Ectodermal cell (in vitro differentiated cells): ENCODE data around the gene RGS7.
"Not testable (repeated sequence)": the region's sequence is repeated elsewhere in the genome, so short reads cannot be mapped to it uniquely, and the experiment has no call there.

Source experiments
- H3K27ac ChIP-seq: 2 replicates; pipeline ENCODE4 v1.7.0; 2013; ENCODE audit warnings: mild to moderate bottlenecking, low read depth, low read length; ENCODE audit not compliant: insufficient read depth, poor library complexity, severe bottlenecking
- H3K27me3 ChIP-seq: 2 replicates; pipeline ENCODE4 v1.7.0; 2013; ENCODE audit warnings: mild to moderate bottlenecking, low read length; ENCODE audit not compliant: insufficient read depth, control insufficient read depth, poor library complexity, severe bottlenecking
- H3K36me3 ChIP-seq: one replicate; pipeline ENCODE4 v1.7.0; 2013; ENCODE audit warnings: low read length; ENCODE audit not compliant: control insufficient read depth, insufficient read depth
- H3K4me1 ChIP-seq: one replicate; pipeline ENCODE4 v1.7.0; 2013; ENCODE audit warnings: low read length; ENCODE audit not compliant: control insufficient read depth, insufficient read depth
- H3K4me3 ChIP-seq: 2 replicates; pipeline ENCODE4 v1.7.0; 2013; ENCODE audit warnings: low read depth, low read length, control low read depth; ENCODE audit not compliant: insufficient read depth
- H3K9me3 ChIP-seq: 2 replicates; pipeline ENCODE4 v1.7.0; 2013; ENCODE audit warnings: mild to moderate bottlenecking, low read length, moderate library complexity; ENCODE audit not compliant: control insufficient read depth
- WGBS, 2 experiments: methylation state at CpG; one replicate each; pipeline ENCODE4 v1.1.7; 2013; ENCODE audit warnings: missing lambda C conversion rate in 2 of 2; 5-methylcytosine and 5-hydroxymethylcytosine counted together

The RGS7 gene

GRCh38 chr1:240768979-240769378 is 588.0 kb downstream of the RGS7 start:
- Histone ChIP-seq H3K4me1 (no peaks in the 10 kb centered on the region), H3K27me3 (no peaks in the 10 kb centered on the region), H3K4me3 (no peak overlapping the region), H3K9me3 (no peaks in the 10 kb centered on the region), H3K36me3 (no peaks in the 10 kb centered on the region), H3K27ac (no peak overlapping the region)
- WGBS, 2 experiments, result 82 to 91% methylated on average over 4 of the region's 4 CpGs

GRCh38 chr1:240766831-240767230 is 590.2 kb downstream of the RGS7 start:
- H3K27ac ChIP-seq, result no peak overlapping the region
- H3K4me3 ChIP-seq, result no peak overlapping the region
- H3K9me3 ChIP-seq, result no peaks in the 10 kb centered on the region
- no peaks in the 10 kb centered on the region for H3K27me3 ChIP-seq
- H3K36me3 ChIP-seq, result no peaks in the 10 kb centered on the region
- H3K4me1 ChIP-seq, result no peaks in the 10 kb centered on the region

- Histone ChIP-seq H3K4me3 (no peak overlapping the region), H3K9me3 (no peaks in the 10 kb centered on the region), H3K36me3 (no peaks in the 10 kb centered on the region), H3K27me3 (no peaks in the 10 kb centered on the region), H3K27ac (no peak overlapping the region), H3K4me1 (no peaks in the 10 kb centered on the region)
- 76 to 86% methylated on average over 5 of the region's 5 CpGs for WGBS, 2 experiments
These were observed 591.2 kb downstream of the RGS7 start for GRCh38 chr1:240765732-240766363.

GRCh38 chr1:240763771-240764170 is 593.2 kb downstream of the RGS7 start:
- WGBS, 2 experiments, result 97% methylated on average over 7 to 12 of the region's 12 CpGs
- H3K4me1 ChIP-seq, result no peaks in the 10 kb centered on the region
- H3K4me3 ChIP-seq, result no peak overlapping the region
- no peaks in the 10 kb centered on the region for H3K27me3 ChIP-seq
- no peaks in the 10 kb centered on the region for H3K36me3 ChIP-seq
- H3K27ac ChIP-seq, result no peak overlapping the region
- no peaks in the 10 kb centered on the region for H3K9me3 ChIP-seq

GRCh38 chr1:240763095-240763494 is 593.9 kb downstream of the RGS7 start:
- H3K27ac ChIP-seq, H3K9me3 ChIP-seq, H3K4me3 ChIP-seq, H3K4me1 ChIP-seq, H3K27me3 ChIP-seq, H3K36me3 ChIP-seq: not testable (repeated sequence)
- 93% methylated on average over 7 of the region's 7 CpGs for WGBS, 2 experiments

GRCh38 chr1:240762471-240762987 is 594.5 kb downstream of the RGS7 start:
- not testable (repeated sequence) for H3K4me3 ChIP-seq

GRCh38 chr1:240758777-240759176 is 598.2 kb downstream of the RGS7 start:
- not testable (repeated sequence) for H3K27me3 ChIP-seq, H3K4me1 ChIP-seq, H3K27ac ChIP-seq, H3K4me3 ChIP-seq, H3K9me3 ChIP-seq, H3K36me3 ChIP-seq
- 91 to 93% methylated on average over 6 of the region's 6 CpGs for WGBS, 2 experiments

More at GRCh38 chr1:240762471-240762987, 594.5 kb downstream of the RGS7 start:
- H3K27ac ChIP-seq, H3K36me3 ChIP-seq, H3K4me1 ChIP-seq, H3K27me3 ChIP-seq, H3K9me3 ChIP-seq: not testable (repeated sequence)
- 96 to 97% methylated on average over 40 to 42 of the region's 42 CpGs for WGBS, 2 experiments

GRCh38 chr1:240758296-240758695 is 598.7 kb downstream of the RGS7 start:
- no peaks in the 10 kb centered on the region for H3K4me1 ChIP-seq
- no peaks in the 10 kb centered on the region for H3K27me3 ChIP-seq
- no peak overlapping the region for H3K27ac ChIP-seq
- WGBS, 2 experiments, result 89% methylated on average over 1 of the region's 1 CpG
- no peaks in the 10 kb centered on the region for H3K9me3 ChIP-seq
- no peak overlapping the region for H3K4me3 ChIP-seq
- no peaks in the 10 kb centered on the region for H3K36me3 ChIP-seq

GRCh38 chr1:240747907-240748306 is 609.1 kb downstream of the RGS7 start:
- no peak overlapping the region for H3K4me3 ChIP-seq
- H3K27me3 ChIP-seq, result no peaks in the 10 kb centered on the region
- H3K4me1 ChIP-seq, result peaks cover 8% of the 10 kb centered on the region
- H3K9me3 ChIP-seq, result no peaks in the 10 kb centered on the region
- no peaks in the 10 kb centered on the region for H3K36me3 ChIP-seq
- H3K27ac ChIP-seq, result no peak overlapping the region

- Histone ChIP-seq H3K27ac (peak overlapping the region; percentile 26), H3K4me3 (no peak overlapping the region), H3K9me3 (no peaks in the 10 kb centered on the region), H3K27me3 (no peaks in the 10 kb centered on the region), H3K4me1 (peaks cover 8% of the 10 kb centered on the region), H3K36me3 (no peaks in the 10 kb centered on the region)
- 16 to 37% methylated on average over 1 to 2 of the region's 2 CpGs for WGBS, 2 experiments
These were observed 613.3 kb downstream of the RGS7 start for GRCh38 chr1:240743705-240744104.

- H3K27me3 ChIP-seq, result no peaks in the 10 kb centered on the region
- peaks cover 8% of the 10 kb centered on the region for H3K4me1 ChIP-seq
- WGBS, 2 experiments, result 91 to 100% methylated on average over 1 of the region's 1 CpG
- no peak overlapping the region for H3K27ac ChIP-seq
- H3K4me3 ChIP-seq, result no peak overlapping the region
- no peaks in the 10 kb centered on the region for H3K9me3 ChIP-seq
- no peaks in the 10 kb centered on the region for H3K36me3 ChIP-seq
These were observed 617.3 kb downstream of the RGS7 start for GRCh38 chr1:240739754-240740153.
